SKM-1 (cell line): ENCODE measurements around the gene PKNOX2.

Experiments used
- DNase-seq: peaks from one replicate; lab custom pipeline; 2025; ENCODE audit not compliant: unreplicated experiment; lab: John Stamatoyannopoulos, UW

Gene PKNOX2

GRCh38 chr11:125455851-125456250, 291.3 kb downstream of the PKNOX2 start:
- no peak for DNase-seq

GRCh38 chr11:125457814-125458343, 293.3 kb downstream of the PKNOX2 start:
- no peak for DNase-seq

GRCh38 chr11:125460275-125460674, 295.7 kb downstream of the PKNOX2 start:
- no peak for DNase-seq

GRCh38 chr11:125463590-125464269, 299.2 kb downstream of the PKNOX2 start:
- no peak for DNase-seq

- no peak for DNase-seq
Observed at GRCh38 chr11:125464270-125464662, 299.7 kb downstream of the PKNOX2 start.

- DNase-seq, result no peak
Observed at GRCh38 chr11:125464666-125465065, 300.1 kb downstream of the PKNOX2 start.

- no peak for DNase-seq
Observed at GRCh38 chr11:125465255-125465654, 300.7 kb downstream of the PKNOX2 start.

- DNase-seq, result no peak
Observed at GRCh38 chr11:125465701-125466100, 301.1 kb downstream of the PKNOX2 start.

- DNase-seq, result no peak
Observed at GRCh38 chr11:125468025-125468424, 303.5 kb downstream of the PKNOX2 start.

- DNase-seq, result no peak
Observed at GRCh38 chr11:125468852-125469251, 304.3 kb downstream of the PKNOX2 start.

- no peak for DNase-seq
Observed at GRCh38 chr11:125470355-125470754, 305.8 kb downstream of the PKNOX2 start.

GRCh38 chr11:125476721-125477120, 312.2 kb downstream of the PKNOX2 start:
- no peak for DNase-seq

- no peak for DNase-seq
Observed at GRCh38 chr11:125479137-125479536, 314.6 kb downstream of the PKNOX2 start.

GRCh38 chr11:125481531-125481930, 317.0 kb downstream of the PKNOX2 start:
- no peak for DNase-seq
